K562 (cell line): Measurements from ENCODE around the gene SPATA24. TPM values are rescaled to one million over a fixed set of nuclear protein-coding genes. Genes with fewer than 3 reads are reported as not detected.

ENCODE experiments used
- ATAC-seq: fragments of 200-7000 bp; cut with Tn5 transposase; 3 replicates; pipeline ENCODE4 v1.9.1; 2020; ENCODE audit warnings: moderate library complexity
- BruUV-seq: library from RNA; stranded (reverse); fragments of 400-500 nt; replicated peaks from 2 replicates; lab custom pipeline; 2021; lab: Mats Ljungman, UMichigan
- CTCF ChIA-PET: fragments of 300-600 bp; formaldehyde crosslinking; extraction: SDS; loops from one replicate; lab custom pipeline; 2021; ENCODE audit warnings: low intra/inter-chr PET ratio; lab: Yijun Ruan, JAX
- POLR2A ChIA-PET: fragments of 300-600, 350-650 bp; sonication (Branson Sonifier 250); formaldehyde crosslinking; extraction: SDS; loops from one replicate; lab custom pipeline; 2021; ENCODE audit warnings: antibody characterized with exemption, inconsistent platforms; lab: Yijun Ruan, JAX
- DNase-seq, 4 experiments: peaks; one replicate each; pipeline versions ENCODE4 v3.0.0 to v3.0.0-alpha.2; 2011 to 2018; ENCODE audit warnings: low spot score in 3 of 4, mixed read lengths in 3 of 4; ENCODE audit errors: extremely low read depth in 1 of 4
- FAIRE-seq: peaks from 2 replicates; lab custom pipeline; 2011; peaks lifted over from hg19 to GRCh38; lab: Jason Lieb, UNC
- H2AFZ ChIP-seq: 2 replicates; pipeline ENCODE4 v1.6.0; 2011; ENCODE audit warnings: low read depth, low read length, control low read depth, inconsistent platforms
- H3K27ac ChIP-seq: fragments of 200-600 bp; 3 replicates; pipeline ENCODE4 v1.8.0; 2011; ENCODE audit warnings: low read depth, mild to moderate bottlenecking, control low read depth, inconsistent platforms, low read length, moderate library complexity, mixed read lengths; ENCODE audit errors: extremely low read depth
- H3K27me3 ChIP-seq, 2 experiments: fragments of 300-600 bp in 1 of 2; 2 replicates in 1 of 2; 3 replicates in 1 of 2; pipeline versions ENCODE4 v1.6.0 to v1.8.0; 2011; ENCODE audit warnings: inconsistent platforms in 2 of 2, low read length in 2 of 2, mild to moderate bottlenecking in 1 of 2, mixed read lengths in 1 of 2, moderate library complexity in 1 of 2; ENCODE audit not compliant: control insufficient read depth in 2 of 2, insufficient read depth in 2 of 2
- H3K36me3 ChIP-seq: fragments of 300-600 bp; 3 replicates; pipeline ENCODE4 v1.8.0; 2011; ENCODE audit warnings: mild to moderate bottlenecking, low read length, inconsistent platforms; ENCODE audit not compliant: control insufficient read depth, insufficient read depth
- H3K4me1 ChIP-seq, 2 experiments: fragments of 200-600 bp in 1 of 2; replicated peaks in 1 of 2; 2 replicates in 1 of 2; 3 replicates in 1 of 2; pipeline versions ENCODE4 v1.5.1 to v1.8.0; 2011; ENCODE audit warnings: inconsistent platforms in 2 of 2, low read length in 2 of 2, mild to moderate bottlenecking in 1 of 2, mixed read lengths in 1 of 2, moderate library complexity in 1 of 2; ENCODE audit not compliant: control insufficient read depth in 2 of 2, insufficient read depth in 2 of 2
- H3K4me2 ChIP-seq: 2 replicates; pipeline ENCODE4 v1.6.1; 2011; ENCODE audit warnings: low read length, control low read depth, inconsistent platforms, mixed read lengths; ENCODE audit not compliant: insufficient read depth
- H3K4me3 ChIP-seq: fragments of 200-600 bp; sonication (generic), shearing (Covaris generic); 2 replicates; pipeline ENCODE4 v1.5.1; 2016; ENCODE audit warnings: control low read depth, inconsistent platforms
- H3K79me2 ChIP-seq: fragments of 200-600 bp; 3 replicates; pipeline ENCODE4 v1.8.0; 2011; ENCODE audit warnings: low read length, inconsistent platforms; ENCODE audit not compliant: control insufficient read depth, insufficient read depth
- H3K9ac ChIP-seq, 2 experiments: 2 replicates each; pipeline versions ENCODE4 v1.6.0 to v1.6.1; 2011; ENCODE audit warnings: low read depth in 2 of 2, low read length in 2 of 2, control low read depth in 1 of 2, inconsistent platforms in 1 of 2, mild to moderate bottlenecking in 1 of 2, mixed read lengths in 1 of 2; ENCODE audit not compliant: insufficient read depth in 1 of 2
- H3K9me1 ChIP-seq: one replicate; pipeline ENCODE4 v1.6.0; 2011; ENCODE audit warnings: inconsistent platforms, mild to moderate bottlenecking, low read length, moderate library complexity; ENCODE audit not compliant: control insufficient read depth, insufficient read depth
- H3K9me3 ChIP-seq: replicated peaks from 2 replicates; pipeline ENCODE4 v1.5.1; 2011; ENCODE audit warnings: low read depth, low read length, inconsistent platforms; ENCODE audit not compliant: control insufficient read depth, insufficient read depth
- H4K20me1 ChIP-seq: replicated peaks from 2 replicates; pipeline ENCODE4 v1.6.1; 2011; ENCODE audit warnings: low read length, inconsistent platforms, mixed read lengths; ENCODE audit not compliant: control insufficient read depth, insufficient read depth
- ATF3 ChIP-seq, 2 experiments: fragments of 450-650 bp in 1 of 2; sonication (generic) in 1 of 2; formaldehyde crosslinking in 1 of 2; IDR thresholded peaks in 1 of 2; conservative IDR thresholded peaks in 1 of 2; 2 replicates each; pipeline versions ENCODE4 v1.6.1 to v1.8.1; 2016 to 2023; ENCODE audit warnings: mild to moderate bottlenecking in 2 of 2, moderate library complexity in 2 of 2, inconsistent platforms in 1 of 2, missing genetic modification reagents in 1 of 2
- CREB3L1 ChIP-seq: fragments of 450-650 bp; IDR thresholded peaks from 2 replicates; pipeline ENCODE4 v1.6.1; 2014; ENCODE audit warnings: low read depth, mild to moderate bottlenecking, moderate library complexity, borderline replicate concordance
- GABPA ChIP-seq: fragments of 200-800 bp; sonication (Bioruptor generic); conservative IDR thresholded peaks from 2 replicates; pipeline ENCODE4 v1.6.1; 2016; ENCODE audit warnings: low read depth, missing genetic modification characterization, missing compliant biosample characterization
- HNRNPK ChIP-seq: fragments of 200-400 bp; formaldehyde crosslinking; IDR thresholded peaks from one replicate; pipeline ENCODE4 v1.6.1; 2018; ENCODE audit warnings: mild to moderate bottlenecking, low read depth, low read length; ENCODE audit not compliant: poor library complexity, severe bottlenecking
- MAFG ChIP-seq: fragments of 450-650 bp; conservative IDR thresholded peaks from 2 replicates; pipeline ENCODE4 v1.6.1; 2016; ENCODE audit warnings: missing genetic modification characterization, missing compliant biosample characterization
- MTA2 ChIP-seq: fragments of 450-650 bp; IDR thresholded peaks from 2 replicates; pipeline ENCODE4 v1.6.1; 2016; ENCODE audit warnings: low read depth
- PATZ1 ChIP-seq: fragments of 250-450 bp; sonication (Bioruptor Pico); IDR thresholded peaks from 2 replicates; pipeline ENCODE4 v1.5.0; 2020; ENCODE audit warnings: mild to moderate bottlenecking, borderline replicate concordance
- RBBP5 ChIP-seq: fragments of 200-600 bp; sonication (generic); IDR thresholded peaks from 2 replicates; pipeline ENCODE4 v1.6.1; 2012; ENCODE audit warnings: borderline replicate concordance, mild to moderate bottlenecking, low read length, control low read depth, inconsistent platforms; ENCODE audit not compliant: insufficient read depth, poor library complexity, severe bottlenecking
- SMC3 ChIP-seq: conservative IDR thresholded peaks from 2 replicates; pipeline ENCODE4 v1.6.1; 2011; ENCODE audit warnings: low read depth, low read length, improper control_type of control experiment; ENCODE audit not compliant: insufficient read depth
- TAL1 ChIP-seq: fragments of 450-650 bp; IDR thresholded peaks from 2 replicates; pipeline ENCODE4 v1.6.1; 2016; ENCODE audit warnings: mild to moderate bottlenecking
- TCFL5 ChIP-seq: fragments of 250-450 bp; sonication (Bioruptor Pico); conservative IDR thresholded peaks from 2 replicates; pipeline ENCODE4 v1.6.1; 2021; ENCODE audit warnings: mild to moderate bottlenecking, moderate library complexity, matching md5 sums
- YY1 ChIP-seq, 3 experiments: IDR thresholded peaks; 2 replicates each; pipeline ENCODE4 v1.6.1; 2011; ENCODE audit warnings: low read length in 2 of 3, mild to moderate bottlenecking in 2 of 3, moderate library complexity in 2 of 3, borderline replicate concordance in 1 of 3, control low read depth in 1 of 3, low read depth in 1 of 3; ENCODE audit not compliant: insufficient read depth in 3 of 3, insufficient replicate concordance in 2 of 3, control insufficient read depth in 1 of 3, insufficient read length in 1 of 3; ENCODE audit errors: extremely low read depth in 1 of 3
- ZNF184 ChIP-seq: sonication (generic); formaldehyde crosslinking; IDR thresholded peaks from 2 replicates; pipeline ENCODE4 v1.5.0; 2020; ENCODE audit warnings: missing genetic modification reagents
- ZNF280A ChIP-seq: fragments of 450-650 bp; IDR thresholded peaks from 2 replicates; pipeline ENCODE4 v1.6.1; 2018; ENCODE audit warnings: mild to moderate bottlenecking, low read depth; ENCODE audit not compliant: partially characterized antibody
- ZNF668 ChIP-seq: fragments of 250-450 bp; sonication (Bioruptor Pico); IDR thresholded peaks from 2 replicates; pipeline ENCODE4 v1.8.0; 2022; ENCODE audit warnings: mild to moderate bottlenecking, inconsistent platforms
- WGBS: fragments of 100-300 bp; shearing (Covaris generic); methylation state at CpG from one replicate; pipeline ENCODE4 v1.1.6; 2016; ENCODE audit warnings: low coverage, mixed read lengths; ENCODE audit not compliant: insufficient coverage; ENCODE audit errors: missing lambda C conversion rate; 5-methylcytosine and 5-hydroxymethylcytosine counted together
- in situ Hi-C: fragments of 300-500 bp; cut with MboI; formaldehyde crosslinking; loops from 4 replicates; pipeline ENCODE4 v1.15.0; 2018; ENCODE audit warnings: inconsistent platforms, mixed read lengths
- intact Hi-C: fragments of 100-400 bp; cut with micrococcal nuclease; formaldehyde crosslinking; loops from 2 replicates; pipeline ENCODE4 v1.14.2; 2022
- polyA plus RNA-seq, 8 experiments: library from polyadenylated mRNA; depleted of rRNA in 4 of 8; stranded (reverse) in 5 of 8; unstranded in 3 of 8; fragments of >200 nt; fragmentation: Nextera tagmentation in 2 of 8; fragmentation: Illumina TruSeq in 1 of 8; extraction: Ambion mirVana in 2 of 8; extraction: Trizol in 1 of 8; gene quantifications; 2 replicates each; pipeline versions ENCODE4 v1.2.1 to v1.2.3, GENCODE V29; 2011 to 2014; ENCODE audit warnings: inconsistent platforms in 1 of 8, missing spikeins in 1 of 8
- total RNA-seq, 7 experiments: library from RNA; depleted of rRNA in 6 of 7; stranded (reverse); fragments of >200 nt in 6 of 7; fragmentation: Illumina TruSeq in 2 of 7; extraction: Trizol in 2 of 7; gene quantifications; 2 replicates each; pipeline versions ENCODE4 v1.2.1 to v1.2.3, GENCODE V29; 2011 to 2021; ENCODE audit warnings: low replicate concordance in 1 of 7

Gene SPATA24
- total and polyA plus RNA-seq, 9 of the 15 experiments (the other 6 are each of a cell fraction or from before 2014, with no cell fraction given): 4.1 to 12.6 (median 8.0) TPM

GRCh38 chr5:139360384-139360783 is 43.5 kb downstream of the SPATA24 start:
- no peaks in the 10 kb centered on the region for H3K9me1 ChIP-seq
- H3K9ac ChIP-seq: no peak overlapping the region
- WGBS: 93% methylated on average over 4 of the region's 4 CpGs
- no peak overlapping the region for H3K27ac ChIP-seq
- FAIRE-seq (no peak), DNase-seq (no peak), ATAC-seq (no peak)
- no peak overlapping the region for H3K4me3 ChIP-seq
- intact Hi-C loops: no loop called here
- no peak overlapping the region for H3K4me2 ChIP-seq
- H3K27me3 ChIP-seq: no peaks in the 10 kb centered on the region
- peaks cover 65% of the 10 kb centered on the region for H3K79me2 ChIP-seq
- ChIA-PET CTCF (no interaction called here), POLR2A (no interaction called here)
- no peak overlapping the region for H2AFZ ChIP-seq
- peaks cover 39% of the 10 kb centered on the region for H3K36me3 ChIP-seq
- BruUV-seq: no TSS peak
- 0 out of 2 replicates have a peak, but pooled peaks cover 7% of the 10 kb centered on the region for H4K20me1 ChIP-seq
- H3K4me1 ChIP-seq: no peaks in the 10 kb centered on the region
- no peaks in the 10 kb centered on the region for H3K9me3 ChIP-seq
- in situ Hi-C loops: no loop called here
- TF ChIP-seq MTA2: no peak
- no peak for TF ChIP-seq ZNF668 (CRISPR knock-in tag)
- TF ChIP-seq MAFG (tag): no peak
- no peak for TF ChIP-seq RBBP5
- TF ChIP-seq PATZ1 (CRISPR knock-in tag): no peak
- no peak for TF ChIP-seq TCFL5 (CRISPR knock-in tag)
- no peak for TF ChIP-seq CREB3L1
- no peak for TF ChIP-seq ATF3 (IDR thresholded peaks at IDR 0.05)
- TF ChIP-seq ATF3 (CRISPR knock-in tag; conservative IDR thresholded peaks at IDR 0.05): no peak
- TF ChIP-seq YY1 (IDR thresholded peaks at IDR 0.05; ENCODE audit: borderline replicate concordance in 1 of 3, control insufficient read depth in 1 of 3, extremely low read depth in 1 of 3, insufficient read depth in 3 of 3, insufficient read length in 1 of 3, insufficient replicate concordance in 2 of 3, low read depth in 1 of 3, low read length in 2 of 3): no peak
- no peak for TF ChIP-seq TAL1
- TF ChIP-seq SMC3: no peak
- TF ChIP-seq GABPA (tag): no peak
- no peak for TF ChIP-seq ZNF280A
- no peak for TF ChIP-seq HNRNPK
- no peak for TF ChIP-seq ZNF184 (CRISPR knock-in tag)
